Skeletal muscle tissue (tissue), 4 donors: ENCODE data around the gene CLBA1. TPM values are rescaled to one million over a fixed set of nuclear protein-coding genes. Genes with fewer than 3 reads are reported as not detected.
"Not testable (repeated sequence)": the region's sequence is repeated elsewhere in the genome, so short reads cannot be mapped to it uniquely, and the experiment has no call there.

Source experiments
- H3K27ac ChIP-seq: one replicate; pipeline ENCODE4 v1.7.0; 2013; ENCODE audit warnings: mild to moderate bottlenecking, low read depth, low read length, inconsistent platforms
- H3K27me3 ChIP-seq, 3 donors: one replicate each; pipeline ENCODE4 v1.7.0; 2013; ENCODE audit warnings: low read length in 3 of 3; ENCODE audit not compliant: control insufficient read depth in 3 of 3, insufficient read depth in 3 of 3
- H3K36me3 ChIP-seq, 3 donors: one replicate each; pipeline ENCODE4 v1.7.0; 2013; ENCODE audit warnings: low read length in 3 of 3; ENCODE audit not compliant: control insufficient read depth in 3 of 3, insufficient read depth in 3 of 3
- H3K4me1 ChIP-seq, 3 donors: one replicate each; pipeline ENCODE4 v1.7.0; 2013; ENCODE audit warnings: low read length in 3 of 3, mild to moderate bottlenecking in 3 of 3; ENCODE audit not compliant: control insufficient read depth in 3 of 3, insufficient read depth in 3 of 3
- H3K4me3 ChIP-seq, 3 donors: one replicate each; pipeline ENCODE4 v1.7.0; 2013; ENCODE audit warnings: low read length in 3 of 3
- H3K9ac ChIP-seq, 3 donors: one replicate each; pipeline ENCODE4 v1.7.0; 2013; ENCODE audit warnings: low read length in 3 of 3, mild to moderate bottlenecking in 3 of 3, moderate library complexity in 2 of 3, low read depth in 1 of 3
- H3K9me3 ChIP-seq, 3 donors: one replicate each; pipeline ENCODE4 v1.7.0; 2013; ENCODE audit warnings: low read length in 3 of 3; ENCODE audit not compliant: control insufficient read depth in 3 of 3
- total RNA-seq: library from RNA; depleted of rRNA; stranded (reverse); fragments of >200 nt; gene quantifications from one replicate; pipeline ENCODE4 v1.2.3, GENCODE V29; 2014
- donor health status: Osteomylitis.

CLBA1 gene
- total RNA-seq, 1 donor from 2014 or later: 2.1 TPM

- H3K36me3 ChIP-seq, H3K27me3 ChIP-seq, H3K9me3 ChIP-seq, H3K27ac ChIP-seq, H3K4me1 ChIP-seq, H3K9ac ChIP-seq, H3K4me3 ChIP-seq: not testable (repeated sequence)
These were observed 37.5 kb upstream of the CLBA1 start for GRCh38 chr14:104947881-104948735.

- Histone ChIP-seq H3K4me3 (no peak overlapping the region), H3K9me3 (no peaks in the 10 kb centered on the region), H3K27ac (no peak overlapping the region), H3K9ac (no peak overlapping the region), H3K36me3 (no peaks in the 10 kb centered on the region), H3K4me1 (no peaks in the 10 kb centered on the region), H3K27me3 (no peaks in the 10 kb centered on the region)
These were observed 36.9 kb upstream of the CLBA1 start for GRCh38 chr14:104948736-104949031.

- not testable (repeated sequence) for H3K27me3 ChIP-seq, H3K9me3 ChIP-seq, H3K4me3 ChIP-seq, H3K4me1 ChIP-seq, H3K9ac ChIP-seq, H3K27ac ChIP-seq, H3K36me3 ChIP-seq
These were observed 36.1 kb upstream of the CLBA1 start for GRCh38 chr14:104949406-104949955.

GRCh38 chr14:104950021-104950420 lies 35.6 kb upstream of the CLBA1 start:
- Histone ChIP-seq H3K36me3 (no peaks in the 10 kb centered on the region), H3K9me3 (no peaks in the 10 kb centered on the region), H3K27ac (no peak overlapping the region), H3K27me3 (no peaks in the 10 kb centered on the region), H3K9ac (no peak overlapping the region), H3K4me1 (no peaks in the 10 kb centered on the region), H3K4me3 (no peak overlapping the region)

- not testable (repeated sequence) for H3K27ac ChIP-seq, H3K4me1 ChIP-seq, H3K36me3 ChIP-seq, H3K9ac ChIP-seq, H3K27me3 ChIP-seq, H3K4me3 ChIP-seq, H3K9me3 ChIP-seq
These were observed 34.9 kb upstream of the CLBA1 start for GRCh38 chr14:104950701-104951100.

GRCh38 chr14:104951863-104952657 lies 33.5 kb upstream of the CLBA1 start:
- peaks cover 0 to 12% (median 0%) of the 10 kb centered on the region in 3 donors for H3K36me3 ChIP-seq

GRCh38 chr14:104953097-104953496 lies 32.5 kb upstream of the CLBA1 start:
- no peaks in the 10 kb centered on the region for H3K4me1 ChIP-seq
- H3K4me3 ChIP-seq: no peak overlapping the region
- peaks cover 0 to 13% (median 0%) of the 10 kb centered on the region in 3 donors for H3K36me3 ChIP-seq
- no peak overlapping the region for H3K9ac ChIP-seq
- H3K27ac ChIP-seq: no peak overlapping the region
- no peaks in the 10 kb centered on the region for H3K9me3 ChIP-seq
- H3K27me3 ChIP-seq: peaks cover 9 to 22% (median 9%) of the 10 kb centered on the region in 3 donors

More at GRCh38 chr14:104951863-104952657, 33.5 kb upstream of the CLBA1 start:
- peaks cover 4 to 16% (median 4%) of the 10 kb centered on the region in 3 donors for H3K27me3 ChIP-seq
- not testable (repeated sequence) for H3K27ac ChIP-seq, H3K4me1 ChIP-seq, H3K9me3 ChIP-seq, H3K9ac ChIP-seq, H3K4me3 ChIP-seq

GRCh38 chr14:104953896-104954656 lies 31.5 kb upstream of the CLBA1 start:
- Histone ChIP-seq H3K36me3 (peaks cover 0 to 13% (median 0%) of the 10 kb centered on the region in 3 donors), H3K9ac (no peak overlapping the region), H3K4me1 (no peaks in the 10 kb centered on the region), H3K9me3 (no peaks in the 10 kb centered on the region), H3K27me3 (peaks cover 9 to 22% (median 9%) of the 10 kb centered on the region in 3 donors), H3K4me3 (no peak overlapping the region), H3K27ac (no peak overlapping the region)

GRCh38 chr14:104954746-104955395 lies 30.7 kb upstream of the CLBA1 start:
- Histone ChIP-seq H3K9me3 (no peaks in the 10 kb centered on the region), H3K4me1 (no peaks in the 10 kb centered on the region), H3K4me3 (no peak overlapping the region), H3K27ac (no peak overlapping the region), H3K27me3 (peaks cover 9 to 22% (median 9%) of the 10 kb centered on the region in 3 donors), H3K9ac (no peak overlapping the region), H3K36me3 (peaks cover 0 to 13% (median 0%) of the 10 kb centered on the region in 3 donors)
